ENCODE measurements around the gene SCNN1A. TPM values are rescaled to one million over a fixed set of nuclear protein-coding genes. Genes with fewer than 3 reads are reported as not detected.

Gene SCNN1A
- total RNA-seq, 1 donor from 2014 or later = 156 TPM

DNA sequence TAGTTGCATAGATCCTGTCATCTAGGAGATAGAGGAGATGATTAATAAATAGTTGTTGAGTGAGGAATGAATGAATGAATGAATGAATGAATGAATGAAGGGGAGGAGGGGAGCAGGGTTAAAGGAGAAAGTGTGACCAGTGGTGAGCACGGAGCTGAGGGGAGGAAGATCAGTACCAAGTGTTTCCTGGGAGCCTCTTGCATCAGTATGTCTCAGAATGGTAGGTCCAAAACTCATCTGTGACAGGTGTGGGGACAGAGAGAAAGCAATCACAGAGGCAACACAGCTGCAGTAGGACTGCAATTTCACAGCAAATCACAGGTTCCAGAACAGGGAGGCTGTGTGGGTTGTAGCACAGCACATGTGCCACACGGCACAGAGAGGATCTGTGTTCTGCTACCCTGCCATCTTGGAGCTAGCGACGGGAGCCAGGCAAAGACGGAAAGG is 19.0 kb downstream of the SCNN1A start:
- Histone ChIP-seq H3K9me3 (no peaks in the 10 kb centered on the region), H3K36me3 (peaks cover 9% of the 10 kb centered on the region), H3K27ac (no peak overlapping the region), H3K4me3 (no peak overlapping the region), H3K4me1 (peaks cover 54% of the 10 kb centered on the region), H3K27me3 (ENCODE audit: low read depth) (no peaks in the 10 kb centered on the region)
- DNase-seq (no peak), ATAC-seq (no peak)
- TF ChIP-seq, protein P1, sequence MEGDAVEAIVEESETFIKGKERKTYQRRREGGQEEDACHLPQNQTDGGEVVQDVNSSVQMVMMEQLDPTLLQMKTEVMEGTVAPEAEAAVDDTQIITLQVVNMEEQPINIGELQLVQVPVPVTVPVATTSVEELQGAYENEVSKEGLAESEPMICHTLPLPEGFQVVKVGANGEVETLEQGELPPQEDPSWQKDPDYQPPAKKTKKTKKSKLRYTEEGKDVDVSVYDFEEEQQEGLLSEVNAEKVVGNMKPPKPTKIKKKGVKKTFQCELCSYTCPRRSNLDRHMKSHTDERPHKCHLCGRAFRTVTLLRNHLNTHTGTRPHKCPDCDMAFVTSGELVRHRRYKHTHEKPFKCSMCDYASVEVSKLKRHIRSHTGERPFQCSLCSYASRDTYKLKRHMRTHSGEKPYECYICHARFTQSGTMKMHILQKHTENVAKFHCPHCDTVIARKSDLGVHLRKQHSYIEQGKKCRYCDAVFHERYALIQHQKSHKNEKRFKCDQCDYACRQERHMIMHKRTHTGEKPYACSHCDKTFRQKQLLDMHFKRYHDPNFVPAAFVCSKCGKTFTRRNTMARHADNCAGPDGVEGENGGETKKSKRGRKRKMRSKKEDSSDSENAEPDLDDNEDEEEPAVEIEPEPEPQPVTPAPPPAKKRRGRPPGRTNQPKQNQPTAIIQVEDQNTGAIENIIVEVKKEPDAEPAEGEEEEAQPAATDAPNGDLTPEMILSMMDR (IDR thresholded peaks at IDR 0.05) = no peak
- intact Hi-C loops (cut with DNase I) = no loop called here

DNA sequence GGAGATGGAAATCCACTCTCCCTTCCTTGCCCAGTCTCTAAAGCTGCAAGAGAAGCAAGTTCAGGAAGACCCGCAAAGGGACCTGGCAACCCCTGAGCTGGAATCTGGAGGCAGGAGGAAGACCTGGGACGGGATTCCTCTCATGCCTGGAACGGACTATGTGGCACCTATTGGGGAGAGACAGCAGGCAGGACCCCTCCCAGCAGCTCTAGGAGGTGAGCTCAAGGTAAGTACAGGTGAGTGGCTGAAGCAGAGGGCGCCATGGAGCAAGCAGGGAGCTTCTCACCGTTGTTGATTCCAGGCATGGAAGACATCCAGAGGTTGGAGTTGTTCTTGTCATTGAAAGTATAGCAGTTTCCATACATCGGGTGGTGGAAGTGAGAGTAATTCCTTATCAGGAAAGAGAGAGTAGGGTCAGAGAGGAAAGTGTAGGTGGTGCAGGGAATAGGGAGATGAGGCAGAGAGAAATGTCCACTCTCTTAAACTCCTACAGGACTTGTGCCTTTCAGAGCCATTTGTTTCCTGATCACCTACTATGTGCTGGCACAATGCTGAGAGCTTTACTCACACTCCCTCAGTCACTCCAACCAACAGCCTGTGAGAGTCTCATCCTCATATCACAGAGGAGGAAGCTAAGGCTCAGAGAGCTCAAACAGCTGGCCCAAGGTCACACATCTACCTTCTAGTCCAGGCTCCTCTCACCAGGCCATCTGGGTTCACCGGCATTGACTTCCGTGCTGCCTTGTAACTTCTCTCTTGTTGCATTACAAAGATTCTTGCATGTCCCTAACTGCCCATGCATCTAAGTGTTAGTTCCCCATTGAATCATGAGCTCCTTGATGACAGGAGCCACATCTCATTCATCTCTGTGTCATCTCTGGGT is 19.6 kb downstream of the SCNN1A start:
- H3K36me3 ChIP-seq = peaks cover 9% of the 10 kb centered on the region
- intact Hi-C loops (cut with DNase I) = no loop called here
- H3K9me3 ChIP-seq = no peaks in the 10 kb centered on the region
- H3K27ac ChIP-seq = no peak overlapping the region
- ATAC-seq (no peak), DNase-seq (no peak)
- no peaks in the 10 kb centered on the region for H3K27me3 ChIP-seq (ENCODE audit: low read depth)
- peaks cover 51% of the 10 kb centered on the region for H3K4me1 ChIP-seq
- H3K4me3 ChIP-seq = no peak overlapping the region
- TF ChIP-seq, protein P1 (IDR thresholded peaks at IDR 0.05) = no peak

DNA sequence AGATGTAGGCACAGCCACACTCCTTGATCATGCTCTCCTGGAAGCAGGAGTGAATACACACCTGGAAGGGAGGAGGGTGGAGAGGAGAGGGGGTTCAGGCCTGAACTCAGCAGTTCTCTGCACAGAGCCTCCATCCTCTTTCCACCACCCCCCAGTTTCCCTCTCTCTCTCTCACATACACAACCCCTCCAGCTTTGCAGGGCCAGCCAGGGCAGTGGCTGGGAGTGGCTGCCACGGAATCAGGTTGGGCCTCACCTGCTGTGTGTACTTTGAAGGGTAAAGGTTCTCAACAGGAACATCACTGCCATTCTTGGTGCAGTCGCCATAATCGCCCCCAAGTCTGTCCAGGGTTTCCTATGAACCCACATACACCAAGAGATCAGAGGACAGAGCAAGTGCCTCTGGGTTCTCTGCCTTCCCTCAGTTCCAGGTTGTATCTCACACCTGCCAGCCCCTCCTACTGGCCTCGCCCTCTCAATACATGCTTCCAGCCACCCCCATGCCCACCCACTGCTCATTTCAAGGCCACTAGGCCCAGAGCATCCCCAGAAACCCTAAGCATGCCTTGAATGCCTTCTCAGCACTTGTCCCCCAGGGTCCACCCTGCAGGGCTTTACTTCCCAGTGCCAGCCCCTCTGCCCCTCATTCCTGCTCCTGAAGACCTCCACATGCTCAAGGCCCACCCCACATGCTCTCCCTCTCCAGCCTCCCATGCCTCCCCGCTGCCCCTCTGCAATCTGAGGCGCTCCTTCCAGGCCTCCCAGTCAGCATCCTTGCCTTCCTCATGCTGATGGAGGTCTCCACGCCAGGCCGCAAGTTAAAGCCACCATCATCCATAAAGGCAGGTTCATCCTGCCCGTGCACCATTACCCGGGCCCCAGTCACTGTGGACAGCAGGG is 20.6 kb downstream of the SCNN1A start:
- intact Hi-C loops (cut with DNase I) = no loop called here
- no peak for ATAC-seq

DNA sequence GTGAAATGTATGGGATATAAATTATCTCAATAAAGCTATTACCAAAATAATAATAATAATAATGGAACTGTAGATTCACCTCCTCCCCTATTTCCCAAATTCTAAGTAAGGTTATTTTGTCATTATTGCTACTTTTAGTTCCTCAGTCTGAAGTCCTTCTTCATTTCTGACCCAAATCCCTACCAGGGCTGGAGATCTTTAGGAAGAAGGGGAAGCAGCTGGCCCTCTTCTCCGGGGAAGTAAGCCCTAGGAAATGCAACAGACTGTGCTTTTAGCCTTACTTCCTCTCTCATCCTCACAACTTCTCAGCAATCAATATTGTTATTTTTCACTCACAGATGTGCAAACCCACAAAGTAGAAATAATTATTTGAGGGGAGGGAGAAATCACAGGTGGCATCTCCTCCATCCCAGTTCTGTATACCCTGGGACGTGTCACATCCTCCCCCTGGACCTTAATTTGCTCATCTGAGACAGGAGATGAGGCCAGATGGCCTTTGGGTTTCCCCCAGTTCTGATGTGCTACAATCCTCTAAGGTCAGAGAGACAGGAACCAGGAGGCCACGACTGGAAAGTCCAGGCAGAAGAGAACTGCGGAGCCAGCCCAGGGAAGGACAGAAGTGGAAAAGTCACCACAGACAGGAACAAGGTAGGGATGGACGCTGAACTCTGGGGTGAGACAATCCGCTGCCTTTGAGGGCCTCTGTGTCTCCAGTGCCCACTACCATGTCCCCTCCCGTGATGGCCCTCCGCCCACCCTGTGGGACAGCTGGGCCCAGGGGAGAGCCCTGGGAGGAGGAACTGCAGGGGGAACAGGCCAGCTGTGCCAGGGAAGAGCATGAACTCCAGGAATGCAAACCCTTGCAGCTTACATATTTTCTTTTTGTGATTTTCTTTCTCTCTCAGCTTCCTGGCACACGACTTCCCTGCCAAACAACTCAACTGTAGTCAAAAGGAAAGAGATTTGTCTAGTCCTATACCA is 22.9 kb downstream of the SCNN1A start:
- no peak for DNase-seq
- Histone ChIP-seq H3K36me3 (peaks cover 12% of the 10 kb centered on the region), H3K4me1 (peaks cover 49% of the 10 kb centered on the region), H3K9me3 (no peaks in the 10 kb centered on the region), H3K27me3 (ENCODE audit: low read depth) (no peaks in the 10 kb centered on the region), H3K4me3 (no peak overlapping the region), H3K27ac (peak overlapping the region; percentile 68)
- intact Hi-C loops (cut with DNase I) = no loop called here
- ATAC-seq = peak; percentile 3 to 37
- TF ChIP-seq, protein P1 (IDR thresholded peaks at IDR 0.05) = no peak

More for the DNA sequence above, 20.6 kb downstream of the SCNN1A start:
- peaks cover 46% of the 10 kb centered on the region for H3K4me1 ChIP-seq
- no peak for DNase-seq
- peaks cover 9% of the 10 kb centered on the region for H3K36me3 ChIP-seq
- H3K4me3 ChIP-seq = no peak overlapping the region
- H3K27ac ChIP-seq = peak overlapping the region; percentile 18
- H3K27me3 ChIP-seq (ENCODE audit: low read depth) = no peaks in the 10 kb centered on the region
- TF ChIP-seq, protein P1 (IDR thresholded peaks at IDR 0.05) = no peak
- no peaks in the 10 kb centered on the region for H3K9me3 ChIP-seq

Data from lower lobe of right lung (tissue), 2 donors.